Osteoblast (primary cell): ENCODE results near the gene B3GNT5. TPM values are rescaled to one million over a fixed set of nuclear protein-coding genes. Genes with fewer than 3 reads are reported as not detected.
A peak's percentile ranks its signal among the peaks of the same experiment; 100 is the strongest.

Experiments used
- DNase-seq: peaks from one replicate; pipeline ENCODE4 v3.0.0; 2011; ENCODE audit warnings: low spot score, mixed read lengths; ENCODE audit not compliant: insufficient read length; ENCODE audit errors: missing footprints
- H2AFZ ChIP-seq: 2 replicates; pipeline ENCODE4 v1.6.0; 2011; ENCODE audit warnings: mild to moderate bottlenecking, low read length
- H3K27ac ChIP-seq: 2 replicates; pipeline ENCODE4 v1.5.1; 2011; ENCODE audit warnings: mild to moderate bottlenecking, low read depth, low read length, moderate library complexity
- H3K27me3 ChIP-seq: 2 replicates; pipeline ENCODE4 v1.6.0; 2012; ENCODE audit warnings: mild to moderate bottlenecking, control low read depth, inconsistent platforms, low read length, moderate library complexity; ENCODE audit not compliant: insufficient read depth
- H3K36me3 ChIP-seq: 2 replicates; pipeline ENCODE4 v1.5.1; 2011; ENCODE audit warnings: mild to moderate bottlenecking, low read length, control low read depth, moderate library complexity; ENCODE audit not compliant: insufficient read depth
- H3K4me1 ChIP-seq: 2 replicates; pipeline ENCODE4 v1.5.1; 2011; ENCODE audit warnings: mild to moderate bottlenecking, low read length, control low read depth, moderate library complexity; ENCODE audit not compliant: insufficient read depth
- H3K4me2 ChIP-seq: 2 replicates; pipeline ENCODE4 v1.6.0; 2011; ENCODE audit warnings: mild to moderate bottlenecking, low read length; ENCODE audit not compliant: insufficient read depth
- H3K4me3 ChIP-seq: fragments of 200-600 bp; sonication (generic); 3 replicates; pipeline ENCODE4 v1.5.1; 2012; ENCODE audit warnings: mild to moderate bottlenecking, low read length, inconsistent platforms; ENCODE audit not compliant: insufficient read depth
- H3K79me2 ChIP-seq: 2 replicates; pipeline ENCODE4 v1.6.0; 2012; ENCODE audit warnings: mild to moderate bottlenecking, low read length, control low read depth, inconsistent platforms; ENCODE audit not compliant: insufficient read depth
- H3K9me3 ChIP-seq: 2 replicates; pipeline ENCODE4 v1.5.1; 2011; ENCODE audit warnings: low read depth, low read length, control low read depth
- H4K20me1 ChIP-seq: 2 replicates; pipeline ENCODE4 v1.6.0; 2012; ENCODE audit warnings: mild to moderate bottlenecking, low read length, control low read depth; ENCODE audit not compliant: insufficient read depth
- CTCF ChIP-seq: IDR thresholded peaks from 2 replicates; pipeline ENCODE4 v1.5.1; 2011; ENCODE audit warnings: mild to moderate bottlenecking, low read depth, low read length, moderate library complexity; ENCODE audit errors: extremely low read depth
- total RNA-seq: library from RNA; depleted of rRNA; stranded (reverse); fragments of >200 nt; gene quantifications from 2 replicates; pipeline ENCODE4 v1.2.3, GENCODE V29; 2012

B3GNT5 gene
- total RNA-seq, 1 donor, result 0.36 TPM

DNA sequence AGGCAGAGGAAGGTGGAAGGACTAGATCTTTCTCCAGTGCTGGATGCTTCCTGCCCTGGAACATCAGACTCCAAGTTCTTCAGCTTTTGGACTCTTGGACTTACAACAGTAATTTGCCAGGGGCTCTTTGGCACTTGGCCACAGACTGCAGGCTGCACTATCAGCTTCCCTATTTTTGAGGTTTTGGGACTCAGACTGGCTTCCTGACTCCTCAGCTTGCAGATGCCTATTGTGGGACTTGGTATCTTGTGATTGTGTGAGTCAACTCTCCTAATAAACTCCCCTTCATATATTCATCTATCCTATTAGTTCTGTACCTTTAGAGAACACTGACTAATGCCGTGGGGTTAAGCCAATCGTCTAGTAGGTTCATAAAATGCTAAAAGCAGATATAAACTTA, 8.8 kb upstream of the B3GNT5 start:
- Histone ChIP-seq H3K27ac (no peak overlapping the region), H3K4me3 (no peak overlapping the region), H2AFZ (no peak overlapping the region), H3K4me1 (no peaks in the 10 kb centered on the region), H3K36me3 (no peaks in the 10 kb centered on the region), H3K9me3 (peaks cover 4% of the 10 kb centered on the region), H3K4me2 (no peak overlapping the region), H3K79me2 (no peaks in the 10 kb centered on the region), H3K27me3 (no peaks in the 10 kb centered on the region), H4K20me1 (no peaks in the 10 kb centered on the region)
- TF ChIP-seq CTCF, result no peak
- DNase-seq, result peak; percentile 11

DNA sequence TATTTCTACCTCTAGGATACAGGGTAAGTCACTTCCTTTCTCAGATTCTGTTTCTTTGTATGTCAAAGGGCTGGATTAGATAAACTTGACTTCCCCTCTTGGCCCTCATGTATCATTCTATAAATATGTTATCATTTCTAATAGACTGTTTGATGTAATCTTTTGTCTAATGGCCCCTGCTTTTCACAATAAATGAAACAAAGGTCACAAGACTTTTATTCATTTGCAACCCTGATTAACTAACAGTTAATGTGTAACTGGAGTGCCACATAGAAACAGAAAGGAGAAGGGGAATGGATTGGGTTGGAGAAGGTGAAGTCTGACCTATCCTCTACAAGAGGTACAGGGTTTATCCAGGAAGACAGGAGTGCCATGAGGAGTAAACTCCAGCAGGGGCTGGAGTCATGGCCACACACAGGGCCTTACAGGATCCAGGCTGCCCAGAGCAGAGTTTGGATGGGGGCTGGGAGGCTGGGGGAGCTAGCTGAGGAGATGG, 8.0 kb upstream of the B3GNT5 start:
- H3K9me3 ChIP-seq, result peaks cover 4% of the 10 kb centered on the region
- DNase-seq, result peak; percentile 42
- no peak overlapping the region for H2AFZ ChIP-seq
- H3K4me3 ChIP-seq, result no peak overlapping the region
- no peaks in the 10 kb centered on the region for H4K20me1 ChIP-seq
- H3K4me1 ChIP-seq, result no peaks in the 10 kb centered on the region
- H3K36me3 ChIP-seq, result no peaks in the 10 kb centered on the region
- no peak overlapping the region for H3K4me2 ChIP-seq
- H3K27ac ChIP-seq, result no peak overlapping the region
- no peaks in the 10 kb centered on the region for H3K79me2 ChIP-seq
- no peaks in the 10 kb centered on the region for H3K27me3 ChIP-seq
- no peak for TF ChIP-seq CTCF

DNA sequence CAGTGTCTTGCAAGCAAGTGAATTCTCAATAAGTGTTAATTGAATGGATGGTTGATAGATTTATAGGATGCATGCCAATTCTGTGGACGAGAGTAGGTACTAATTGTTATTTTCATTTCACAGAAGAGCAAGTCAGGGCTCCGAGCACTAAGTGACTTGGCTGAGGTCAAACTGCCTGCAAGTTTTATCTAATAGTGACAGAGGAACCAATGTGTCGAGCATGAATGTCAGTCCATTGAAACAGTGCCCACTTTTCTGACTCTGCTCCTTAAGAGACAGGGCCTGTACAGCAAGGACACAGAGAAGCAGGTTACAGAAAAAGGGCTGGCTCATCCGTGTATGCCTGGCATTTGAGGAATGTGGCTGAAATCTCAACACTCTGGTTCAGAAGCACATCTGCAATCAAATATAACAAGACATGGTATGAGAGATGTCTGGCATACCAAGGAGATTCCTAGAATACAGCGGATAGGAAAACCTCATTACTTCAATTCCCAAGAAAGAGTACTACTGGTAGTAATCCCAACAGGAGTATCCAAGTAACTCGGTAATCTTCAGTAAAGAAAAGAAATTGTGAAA, 6.0 kb upstream of the B3GNT5 start:
- Histone ChIP-seq H3K36me3 (no peaks in the 10 kb centered on the region), H3K4me2 (no peak overlapping the region), H4K20me1 (no peaks in the 10 kb centered on the region), H3K4me1 (no peaks in the 10 kb centered on the region), H3K27me3 (no peaks in the 10 kb centered on the region), H2AFZ (no peak overlapping the region), H3K79me2 (no peaks in the 10 kb centered on the region), H3K4me3 (no peak overlapping the region), H3K9me3 (peaks cover 4% of the 10 kb centered on the region), H3K27ac (no peak overlapping the region)
- TF ChIP-seq CTCF, result no peak
- DNase-seq, result no peak

GRCh38 chr3:183249006-183249718, 3.9 kb upstream of the B3GNT5 start:
- TF ChIP-seq CTCF, result no peak
- H3K4me3 ChIP-seq, result no peak overlapping the region
- H3K36me3 ChIP-seq, result no peaks in the 10 kb centered on the region
- peaks cover 7% of the 10 kb centered on the region for H3K27me3 ChIP-seq
- no peak overlapping the region for H2AFZ ChIP-seq
- H3K79me2 ChIP-seq, result no peaks in the 10 kb centered on the region
- no peaks in the 10 kb centered on the region for H3K4me1 ChIP-seq
- H3K9me3 ChIP-seq, result no peaks in the 10 kb centered on the region
- no peak overlapping the region for H3K4me2 ChIP-seq
- H4K20me1 ChIP-seq, result no peaks in the 10 kb centered on the region
- DNase-seq, result no peak
- no peak overlapping the region for H3K27ac ChIP-seq
